Activated CD4-positive, alpha-beta T cell treated with anti-CD3 and anti-CD28 coated beads, Interleukin-2, Interleukin-6, amounts not matched to agents 100 ng/mL and 50 ng/mL, durations not matched to agents 16 hours and 8 hours (primary cell): ENCODE results near the gene CCR8.
"Not testable (repeated sequence)": the region's sequence is repeated elsewhere in the genome, so short reads cannot be mapped to it uniquely, and the experiment has no call there.

ENCODE experiments used
- DNase-seq: peaks from one replicate; pipeline ENCODE4 v3.0.0-alpha.2; 2020

Gene CCR8

DNA sequence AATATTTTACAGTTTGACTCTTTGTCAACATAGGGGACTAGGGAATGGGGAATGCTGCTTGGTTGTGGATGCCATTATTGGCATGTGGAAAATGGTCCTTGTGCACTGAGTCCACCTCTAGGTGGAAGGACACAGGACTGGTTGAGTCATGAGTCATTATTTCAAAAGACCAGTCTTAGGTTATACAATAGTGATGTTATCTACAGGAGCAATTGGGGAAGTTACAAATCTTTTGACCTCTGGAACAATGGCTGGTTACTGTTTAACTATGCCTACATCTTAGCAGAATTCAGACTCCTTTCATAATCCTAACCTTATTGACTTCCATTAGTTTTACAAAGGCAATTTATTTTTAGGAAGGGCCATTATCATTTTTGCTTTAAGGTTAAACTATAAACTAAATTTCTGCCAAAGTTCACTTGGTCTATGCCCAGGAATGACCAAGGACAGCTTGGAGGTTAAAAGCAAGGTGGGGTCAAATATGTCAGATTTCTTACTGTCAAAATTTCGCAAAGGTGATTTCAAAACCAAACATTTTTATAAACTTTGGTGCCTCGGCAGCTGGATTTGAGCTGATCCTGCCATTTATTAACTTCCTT lies 11.8 kb upstream of the CCR8 start:
- DNase-seq = no peak

DNA sequence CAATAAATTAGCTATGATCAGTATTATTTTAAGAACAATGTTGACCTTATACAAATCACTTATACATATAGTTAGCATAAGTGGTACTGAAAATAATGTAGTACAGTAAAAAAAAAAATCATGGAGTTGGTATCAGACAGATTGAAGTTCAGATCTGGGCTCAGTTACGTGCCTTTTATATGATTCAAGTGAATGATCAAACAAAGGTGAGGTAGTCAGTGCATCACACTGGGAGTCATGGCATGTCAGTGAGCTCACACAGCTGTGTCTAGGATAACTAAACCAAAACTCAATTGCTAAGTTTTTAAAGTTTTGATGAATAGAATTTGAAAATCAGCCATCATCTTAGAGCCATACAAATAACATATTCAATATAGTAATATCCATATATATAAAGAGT lies 11.2 kb upstream of the CCR8 start:
- DNase-seq = no peak

DNA sequence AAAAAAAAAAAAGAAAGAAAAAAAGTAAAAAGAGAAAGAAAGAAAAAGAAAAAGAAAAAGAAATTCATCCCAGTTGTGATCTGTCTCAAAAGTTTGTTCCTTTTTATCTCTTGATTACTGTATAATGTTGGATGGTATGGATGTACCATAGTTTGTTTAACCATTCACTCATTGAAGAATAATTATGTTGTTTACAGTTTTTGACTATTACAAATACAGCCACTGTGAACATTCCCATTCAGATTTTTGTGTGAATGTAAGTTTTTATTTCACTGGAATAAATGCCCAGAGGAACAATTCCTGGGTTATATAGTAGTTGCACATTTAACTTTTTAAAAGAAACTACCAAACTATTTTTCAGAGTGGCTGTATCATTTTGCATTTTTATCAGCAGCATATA lies 10.3 kb upstream of the CCR8 start:
- DNase-seq = no peak

DNA sequence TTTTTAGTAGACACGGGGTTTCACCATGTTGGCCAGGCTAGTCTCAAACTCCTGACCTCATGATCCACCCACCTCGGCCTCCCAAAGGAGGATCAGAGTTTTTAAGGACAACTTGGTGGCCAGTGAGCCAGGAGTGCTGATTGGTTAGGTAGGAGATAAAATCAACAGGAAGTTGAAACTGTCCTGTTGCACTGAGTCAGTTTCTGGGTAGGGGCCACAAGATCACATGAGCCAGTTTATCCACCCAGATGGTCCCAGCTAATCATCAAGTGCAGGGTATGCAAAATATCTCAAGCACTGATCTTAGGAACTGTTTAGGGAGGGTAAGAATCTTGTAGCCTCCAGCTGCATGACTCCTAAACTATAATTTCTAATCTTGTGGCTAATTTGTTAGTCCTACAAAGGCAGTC lies 7.9 kb upstream of the CCR8 start:
- peak; percentile 64 for DNase-seq

DNA sequence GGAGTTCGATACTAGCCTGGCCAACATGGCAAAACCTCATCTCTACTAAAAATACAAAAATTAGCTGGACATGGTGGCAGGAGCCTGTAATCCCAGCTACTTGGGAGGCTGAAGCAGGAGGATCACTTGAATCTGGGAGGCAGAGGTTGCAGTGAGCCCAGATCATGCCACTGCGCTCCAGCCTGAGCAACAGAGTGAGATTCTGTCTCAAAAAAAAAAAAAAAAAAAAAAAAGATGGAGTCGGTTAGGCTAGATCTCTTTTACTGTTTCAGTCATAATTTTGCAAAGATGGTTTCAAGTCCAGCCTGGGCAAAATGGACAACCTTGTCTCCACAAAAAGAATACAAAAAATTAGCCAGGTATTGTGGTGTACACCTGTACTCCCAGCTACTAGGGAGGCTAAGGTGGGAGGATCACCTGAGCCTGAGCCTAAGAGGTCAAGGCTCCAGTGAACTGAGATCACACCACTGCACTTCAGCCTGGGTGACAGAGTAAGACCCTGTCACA lies 7.2 kb upstream of the CCR8 start:
- DNase-seq = not testable (repeated sequence)

DNA sequence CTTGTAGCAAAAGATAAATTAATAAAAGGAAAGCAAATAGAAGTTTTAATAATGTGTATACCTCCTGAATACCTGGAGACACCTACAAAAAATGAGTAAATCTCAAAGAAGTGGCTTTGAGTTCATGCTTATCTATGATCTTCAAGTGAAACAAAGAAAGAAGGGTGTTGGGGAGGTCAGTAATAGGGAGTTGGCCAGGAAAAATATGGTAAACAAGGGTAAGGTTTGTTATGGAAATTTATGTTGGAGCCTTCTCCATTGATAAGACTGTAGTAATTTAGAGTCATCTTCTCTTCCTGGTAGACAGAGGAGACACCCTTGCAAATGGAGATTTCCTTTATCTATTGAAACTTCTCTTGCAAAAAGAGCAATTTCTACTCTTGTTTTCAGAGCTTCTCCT lies 6.6 kb upstream of the CCR8 start:
- no peak for DNase-seq

GRCh38 chr3:39323494-39323893 lies 6.0 kb upstream of the CCR8 start:
- DNase-seq = no peak

DNA sequence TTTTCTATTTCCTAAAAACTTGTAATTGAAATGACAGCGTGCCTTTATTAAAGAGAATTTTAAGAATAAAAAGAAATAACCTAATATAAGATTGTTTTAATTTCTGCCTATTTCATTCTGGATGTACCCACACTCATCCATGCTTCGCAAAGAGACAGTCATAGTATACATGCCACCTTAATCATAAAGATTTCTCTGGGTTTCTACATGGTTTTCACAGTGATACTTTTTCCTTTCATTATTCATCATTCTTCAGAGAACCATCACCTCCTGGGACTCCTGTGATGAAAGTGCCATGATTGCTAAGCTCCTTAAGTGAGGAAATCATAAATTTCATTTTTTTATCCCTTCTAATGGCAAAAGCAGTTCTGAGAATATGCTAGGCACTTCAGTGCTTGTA lies 4.3 kb upstream of the CCR8 start:
- DNase-seq = peak; percentile 71

GRCh38 chr3:39327053-39327745 lies 2.3 kb upstream of the CCR8 start:
- DNase-seq = no peak

DNA sequence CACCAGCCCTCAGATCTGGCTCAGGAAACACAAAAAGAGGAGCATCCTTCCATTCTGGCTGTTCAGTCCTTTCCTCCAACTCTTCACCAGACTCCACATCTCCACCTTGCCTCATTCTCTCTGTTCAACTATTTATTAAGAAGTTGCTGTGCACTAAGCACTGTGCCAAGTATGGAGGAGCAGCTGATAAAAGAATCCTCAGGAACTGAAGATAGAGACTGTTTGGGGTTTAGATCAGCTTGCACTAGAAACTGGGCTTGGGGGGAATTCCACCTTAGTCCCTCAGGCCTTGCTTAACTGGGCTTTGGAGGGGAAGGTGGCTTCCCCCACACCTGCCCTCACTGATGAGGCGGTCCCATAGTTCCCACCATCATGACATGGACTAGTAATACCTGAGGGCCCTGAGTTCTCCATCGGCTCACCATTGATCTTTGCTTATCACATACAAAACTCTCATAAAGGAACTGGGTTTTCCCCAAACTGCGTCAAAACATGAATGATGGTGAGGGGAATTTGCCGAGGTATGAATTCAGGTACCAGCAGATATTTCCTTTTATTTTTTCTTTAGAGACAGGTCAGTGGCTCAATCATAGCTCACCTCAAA lies 1.7 kb upstream of the CCR8 start:
- DNase-seq = peak; percentile 73

GRCh38 chr3:39330824-39331223 lies 1.3 kb downstream of the CCR8 start:
- no peak for DNase-seq

DNA sequence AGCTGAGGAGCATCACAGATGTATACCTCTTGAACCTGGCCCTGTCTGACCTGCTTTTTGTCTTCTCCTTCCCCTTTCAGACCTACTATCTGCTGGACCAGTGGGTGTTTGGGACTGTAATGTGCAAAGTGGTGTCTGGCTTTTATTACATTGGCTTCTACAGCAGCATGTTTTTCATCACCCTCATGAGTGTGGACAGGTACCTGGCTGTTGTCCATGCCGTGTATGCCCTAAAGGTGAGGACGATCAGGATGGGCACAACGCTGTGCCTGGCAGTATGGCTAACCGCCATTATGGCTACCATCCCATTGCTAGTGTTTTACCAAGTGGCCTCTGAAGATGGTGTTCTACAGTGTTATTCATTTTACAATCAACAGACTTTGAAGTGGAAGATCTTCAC lies 3.0 kb downstream of the CCR8 start:
- no peak for DNase-seq

DNA sequence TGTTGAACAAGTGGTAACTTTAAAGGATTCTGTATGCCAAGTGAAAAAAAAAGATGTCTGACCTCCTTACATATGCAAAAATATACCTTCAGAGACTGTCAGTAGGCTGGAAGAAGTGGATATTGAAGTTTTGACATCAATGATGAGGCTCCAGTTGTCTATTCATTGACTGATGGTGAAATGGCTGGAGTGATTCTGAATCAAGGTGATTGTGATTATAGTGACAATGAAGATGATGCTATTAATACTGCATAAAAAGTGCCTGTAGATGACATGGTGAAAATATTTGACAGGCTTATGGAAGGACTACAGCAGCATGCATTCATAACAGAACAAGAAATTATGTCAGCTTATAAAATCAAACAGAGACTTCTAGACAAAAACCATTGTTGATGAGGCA lies 4.1 kb downstream of the CCR8 start:
- no peak for DNase-seq

DNA sequence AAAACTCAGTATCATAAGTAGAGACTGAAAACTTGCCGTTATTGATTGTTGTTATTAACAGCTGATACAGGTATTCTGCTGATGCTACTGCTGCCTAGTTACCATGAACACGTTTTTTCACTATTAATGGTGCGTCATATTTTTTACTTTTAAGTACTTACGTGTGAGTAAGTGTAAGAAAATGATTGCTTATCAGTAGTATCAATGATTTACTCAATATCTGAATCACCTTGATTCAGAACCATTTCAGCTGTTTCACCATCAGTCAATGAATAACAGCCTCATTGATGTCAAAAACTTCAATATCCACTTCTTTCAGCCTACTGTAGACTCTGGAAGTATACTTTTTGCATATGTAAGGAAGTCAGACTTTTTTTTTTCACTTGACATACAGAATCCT lies 4.7 kb downstream of the CCR8 start:
- no peak for DNase-seq

GRCh38 chr3:39338201-39338600 lies 8.7 kb downstream of the CCR8 start:
- DNase-seq = no peak

DNA sequence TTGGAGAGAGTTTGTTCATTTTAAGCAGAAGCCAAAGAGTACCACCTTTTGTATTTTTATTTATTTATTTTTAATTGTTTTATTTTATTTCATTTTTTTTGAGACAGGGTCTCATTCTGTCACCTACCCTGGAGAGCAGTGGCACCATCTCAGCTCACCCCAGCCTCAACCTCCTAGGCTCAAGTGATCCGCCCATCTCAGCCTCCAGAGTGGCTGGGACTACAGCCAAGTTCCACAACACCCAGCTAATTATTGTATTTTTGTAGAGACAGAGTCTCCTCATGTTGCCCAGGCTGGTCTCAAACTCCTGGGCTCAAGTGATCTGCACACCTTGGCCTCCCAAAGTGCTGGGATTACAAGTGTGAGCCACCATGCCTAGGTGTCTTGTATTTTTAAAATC lies 9.6 kb downstream of the CCR8 start:
- no peak for DNase-seq

GRCh38 chr3:39343076-39343717 lies 13.7 kb downstream of the CCR8 start:
- DNase-seq = no peak

- no peak for DNase-seq
Observed at GRCh38 chr3:39343760-39344159, 14.3 kb downstream of the CCR8 start.

DNA sequence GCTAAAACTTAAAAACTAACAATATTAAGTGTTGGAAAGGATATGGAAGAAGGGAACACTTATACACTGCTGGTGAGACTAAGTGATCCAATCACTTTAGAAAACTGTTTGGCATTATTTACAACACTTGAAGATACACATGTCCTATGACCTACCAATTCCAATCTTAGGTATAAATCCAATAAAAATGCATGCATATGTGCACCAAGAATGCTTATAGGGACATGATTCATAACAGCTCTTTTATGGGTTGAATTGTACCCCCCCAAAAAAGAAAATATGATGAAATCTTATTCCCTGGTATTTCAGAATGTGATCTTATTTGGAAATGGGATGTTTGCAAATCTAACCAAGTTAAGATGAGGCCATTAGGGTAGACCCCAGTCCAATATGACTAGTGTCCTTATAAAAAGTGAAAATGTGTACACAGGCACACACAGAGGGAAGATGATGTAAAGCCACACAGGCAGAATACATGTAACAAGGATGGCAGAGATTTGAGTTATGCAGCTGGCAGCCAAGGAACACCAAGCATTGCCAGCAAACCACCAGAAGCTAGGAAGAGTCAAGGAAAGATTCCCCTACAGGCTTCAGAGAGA lies 15.3 kb downstream of the CCR8 start:
- DNase-seq = no peak

- peak; percentile 71 for DNase-seq
Observed at GRCh38 chr3:39346785-39347585, 17.5 kb downstream of the CCR8 start.

GRCh38 chr3:39347586-39347876 lies 18.0 kb downstream of the CCR8 start:
- no peak for DNase-seq

GRCh38 chr3:39349080-39349479 lies 19.6 kb downstream of the CCR8 start:
- no peak for DNase-seq

DNA sequence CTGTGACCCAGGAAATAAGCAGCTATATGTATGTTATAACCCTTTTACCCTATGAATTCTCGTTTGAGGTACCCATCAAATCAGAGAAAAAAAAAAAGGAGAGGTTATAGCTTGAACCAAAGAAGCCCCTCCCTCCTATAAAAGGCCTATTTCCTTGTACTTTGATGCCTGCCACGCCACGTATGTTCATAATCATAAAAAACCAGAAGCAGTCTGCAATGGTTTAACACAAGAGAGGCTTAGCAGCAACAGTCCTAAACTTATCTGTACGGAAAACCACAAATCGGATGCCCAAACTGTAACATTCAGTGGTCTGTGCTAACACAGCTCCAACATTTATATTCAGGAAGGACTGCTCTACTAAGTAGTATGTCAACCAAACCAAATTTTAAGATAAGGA lies 21.2 kb downstream of the CCR8 start:
- DNase-seq = no peak
